Upper lobe of left lung (tissue), 6 donors: Measurements from ENCODE around the gene SELENOS. TPM values are rescaled to one million over a fixed set of nuclear protein-coding genes. Genes with fewer than 3 reads are reported as not detected.
A peak's percentile ranks its signal among the peaks of the same experiment; 100 is the strongest.

Source experiments
- ATAC-seq, 2 donors: fragments of 200-7000 bp; cut with Tn5 transposase; one replicate each; pipeline ENCODE4 v1.9.1; 2022; ENCODE audit warnings: mild to moderate bottlenecking in 2 of 2, moderate library complexity in 2 of 2; ENCODE audit not compliant: low FRiP score in 2 of 2
- DNase-seq, 2 donors: peaks; one replicate each; pipeline ENCODE4 v3.0.0-alpha.2; 2019 to 2020
- H3K27ac ChIP-seq, 4 donors: fragments of 200-600 bp; sonication (generic); one replicate each; pipeline ENCODE4 v1.5.1; 2016 to 2019
- H3K27me3 ChIP-seq, 4 donors: fragments of 200-600 bp; sonication (generic); one replicate each; pipeline ENCODE4 v1.5.1; 2017 to 2019
- H3K36me3 ChIP-seq, 4 donors: fragments of 200-600 bp; sonication (generic); one replicate each; pipeline ENCODE4 v1.5.1; 2016 to 2019
- H3K4me1 ChIP-seq, 4 donors: fragments of 200-600 bp; sonication (generic); one replicate each; pipeline ENCODE4 v1.5.1; 2018 to 2019
- H3K4me3 ChIP-seq, 4 donors: fragments of 200-600 bp; sonication (generic); one replicate each; pipeline ENCODE4 v1.5.1; 2017 to 2019; ENCODE audit warnings: mild to moderate bottlenecking in 2 of 4, moderate library complexity in 1 of 4
- H3K9me3 ChIP-seq, 4 donors: fragments of 200-600 bp; sonication (generic); one replicate each; pipeline ENCODE4 v1.5.1; 2018 to 2019
- CTCF ChIP-seq, 6 experiments: fragments of 450-650 bp in 4 of 6; fragments of 200-600 bp in 2 of 6; sonication (generic) in 2 of 6; IDR thresholded peaks; one replicate each; pipeline ENCODE4 v1.5.1; 2016 to 2019; ENCODE audit warnings: antibody characterized with exemption in 6 of 6
- EP300 ChIP-seq, 4 donors: sonication (generic); formaldehyde crosslinking; IDR thresholded peaks; one replicate each; pipeline ENCODE4 v1.5.1; 2017; ENCODE audit warnings: antibody characterized with exemption in 4 of 4, control low read depth in 2 of 4
- POLR2A ChIP-seq, 4 donors: fragments of 450-650 bp; IDR thresholded peaks; one replicate each; pipeline ENCODE4 v1.5.1; 2016 to 2017; ENCODE audit warnings: antibody characterized with exemption in 4 of 4, mild to moderate bottlenecking in 2 of 4
- POLR2AphosphoS5 ChIP-seq, 2 donors: sonication (generic); formaldehyde crosslinking; IDR thresholded peaks; one replicate each; pipeline ENCODE4 v1.5.1; 2017; ENCODE audit warnings: antibody characterized with exemption in 2 of 2
- WGBS, 2 donors: methylation state at CpG; one replicate each; pipeline ENCODE4 v1.1.5; 2017 to 2018; 5-methylcytosine and 5-hydroxymethylcytosine counted together
- total RNA-seq, 6 donors: library from RNA; depleted of rRNA in 4 of 6; stranded (reverse); fragments of >200 nt in 4 of 6; gene quantifications; one replicate each; pipeline versions ENCODE4 v1.1.0 to v1.2.1, GENCODE V29; 2016 to 2021
- donor health status: DM: no; HTN: no; CAD: no; lungs with moderate emphysema.
- donor health status: DM: no; HTN: yes; CAD: no; lungs with severe emphysema.

Gene SELENOS
- total RNA-seq, 6 donors from 2014 or later, result 48.2 to 106 (median 78.2) TPM

- peak in 1 of 2 donors; percentile 31 for ATAC-seq
- 39 to 53% methylated on average over 7 of the region's 7 CpGs for WGBS, 2 donors
- H3K9me3 ChIP-seq, result no peaks in the 10 kb centered on the region
- no peak for TF ChIP-seq EP300 (IDR thresholded peaks at IDR 0.05)
- no peak for TF ChIP-seq CTCF (IDR thresholded peaks at IDR 0.05)
- no peak for TF ChIP-seq POLR2A (IDR thresholded peaks at IDR 0.05)
- no peak for TF ChIP-seq POLR2AphosphoS5 (IDR thresholded peaks at IDR 0.05)
- peak overlapping the region in 2 of 4 donors; percentile 77 to 81 for H3K27ac ChIP-seq
- no peaks in the 10 kb centered on the region for H3K27me3 ChIP-seq
- no peaks in the 10 kb centered on the region for H3K36me3 ChIP-seq
- H3K4me1 ChIP-seq, result peaks cover 71 to 98% (median 79%) of the 10 kb centered on the region in 4 donors
- no peak overlapping the region for H3K4me3 ChIP-seq
- DNase-seq, result no peak
Observed at GRCh38 chr15:101244036-101244781, 33.1 kb downstream of the SELENOS start.

- TF ChIP-seq POLR2A (IDR thresholded peaks at IDR 0.05), result no peak
- TF ChIP-seq EP300 (IDR thresholded peaks at IDR 0.05), result no peak
- no peak for TF ChIP-seq POLR2AphosphoS5 (IDR thresholded peaks at IDR 0.05)
- no peak for TF ChIP-seq CTCF (IDR thresholded peaks at IDR 0.05)
- no peaks in the 10 kb centered on the region for H3K36me3 ChIP-seq
- DNase-seq (no peak), ATAC-seq (peak in 1 of 2 donors; percentile 21)
- H3K4me3 ChIP-seq, result no peak overlapping the region
- peaks cover 74 to 97% (median 80%) of the 10 kb centered on the region in 4 donors for H3K4me1 ChIP-seq
- peak overlapping the region in 3 of 4 donors; percentile 65 to 81 (median 77) for H3K27ac ChIP-seq
- 73 to 74% methylated on average over 9 of the region's 9 CpGs for WGBS, 2 donors
- H3K27me3 ChIP-seq, result no peaks in the 10 kb centered on the region
- no peaks in the 10 kb centered on the region for H3K9me3 ChIP-seq
Observed at GRCh38 chr15:101243420-101243819, 33.9 kb downstream of the SELENOS start.

- no peak overlapping the region for H3K4me3 ChIP-seq
- no peak for DNase-seq
- H3K27ac ChIP-seq, result peak overlapping the region; percentile 37 to 81 (median 71)
- WGBS, 2 donors, result 22 to 42% methylated on average over 6 of the region's 6 CpGs
- no peak for TF ChIP-seq POLR2AphosphoS5 (IDR thresholded peaks at IDR 0.05)
- no peak for TF ChIP-seq POLR2A (IDR thresholded peaks at IDR 0.05)
- TF ChIP-seq EP300 (IDR thresholded peaks at IDR 0.05), result no peak
- no peak for TF ChIP-seq CTCF (IDR thresholded peaks at IDR 0.05)
- peaks cover 74 to 95% (median 82%) of the 10 kb centered on the region in 4 donors for H3K4me1 ChIP-seq
- no peak for ATAC-seq
- H3K9me3 ChIP-seq, result no peaks in the 10 kb centered on the region
- H3K36me3 ChIP-seq, result no peaks in the 10 kb centered on the region
- no peaks in the 10 kb centered on the region for H3K27me3 ChIP-seq
Observed at GRCh38 chr15:101242999-101243336, 34.3 kb downstream of the SELENOS start.

- Histone ChIP-seq H3K27ac (peak overlapping the region; percentile 37 to 81 (median 72)), H3K4me3 (peak overlapping the region in 2 of 4 donors; percentile 1 to 7), H3K36me3 (no peaks in the 10 kb centered on the region), H3K9me3 (no peaks in the 10 kb centered on the region), H3K27me3 (no peaks in the 10 kb centered on the region), H3K4me1 (peaks cover 79 to 95% (median 85%) of the 10 kb centered on the region in 4 donors)
- peak; percentile 63 to 74 for ATAC-seq
- WGBS, 2 donors, result 28 to 40% methylated on average over 11 to 12 of the region's 12 CpGs
- TF ChIP-seq POLR2A (IDR thresholded peaks at IDR 0.05), result no peak
- peak; percentile 32 to 59 for TF ChIP-seq POLR2AphosphoS5 (IDR thresholded peaks at IDR 0.05)
- TF ChIP-seq EP300 (IDR thresholded peaks at IDR 0.05), result no peak
- TF ChIP-seq CTCF (IDR thresholded peaks at IDR 0.05), result no peak
- DNase-seq, result peak in 1 of 2 donors; percentile 66
Observed at GRCh38 chr15:101242160-101242998, 34.9 kb downstream of the SELENOS start.
